ENCODE measurements around the gene C1orf74. TPM values are rescaled to one million over a fixed set of nuclear protein-coding genes. Genes with fewer than 3 reads are reported as not detected.

Gene C1orf74
- total RNA-seq, 4 donors from 2014 or later = 2.3 to 3.7 (median 2.8) TPM

DNA sequence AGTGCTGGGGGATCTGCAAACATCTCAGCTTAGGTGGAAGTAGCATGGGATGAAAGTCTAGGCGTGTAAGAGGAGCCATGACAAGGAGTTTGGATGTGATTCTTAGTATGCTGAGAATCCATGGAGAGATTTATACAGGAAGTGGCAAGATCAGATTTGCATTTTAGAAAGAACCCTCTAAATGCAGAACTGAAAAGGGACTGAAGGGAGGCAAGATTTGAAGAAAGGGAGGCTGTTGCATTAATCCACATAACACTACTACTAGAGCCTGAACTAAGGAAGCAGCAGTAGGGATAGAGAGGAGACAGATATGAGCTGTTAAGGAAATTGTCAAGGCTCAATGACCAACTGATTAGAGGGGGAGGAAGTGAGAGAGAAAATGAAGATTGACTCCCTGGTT is 9.8 kb downstream of the C1orf74 start:
- 79 to 86% methylated on average over 1 of the region's 1 CpG for WGBS, 2 donors
- intact Hi-C loops (cut with DNase I; ENCODE audit: low total_unique reads) = no loop called here
- no peak overlapping the region for H3K4me3 ChIP-seq (ENCODE audit: low read depth, poor library complexity, severe bottlenecking)
- TF ChIP-seq, protein P1, sequence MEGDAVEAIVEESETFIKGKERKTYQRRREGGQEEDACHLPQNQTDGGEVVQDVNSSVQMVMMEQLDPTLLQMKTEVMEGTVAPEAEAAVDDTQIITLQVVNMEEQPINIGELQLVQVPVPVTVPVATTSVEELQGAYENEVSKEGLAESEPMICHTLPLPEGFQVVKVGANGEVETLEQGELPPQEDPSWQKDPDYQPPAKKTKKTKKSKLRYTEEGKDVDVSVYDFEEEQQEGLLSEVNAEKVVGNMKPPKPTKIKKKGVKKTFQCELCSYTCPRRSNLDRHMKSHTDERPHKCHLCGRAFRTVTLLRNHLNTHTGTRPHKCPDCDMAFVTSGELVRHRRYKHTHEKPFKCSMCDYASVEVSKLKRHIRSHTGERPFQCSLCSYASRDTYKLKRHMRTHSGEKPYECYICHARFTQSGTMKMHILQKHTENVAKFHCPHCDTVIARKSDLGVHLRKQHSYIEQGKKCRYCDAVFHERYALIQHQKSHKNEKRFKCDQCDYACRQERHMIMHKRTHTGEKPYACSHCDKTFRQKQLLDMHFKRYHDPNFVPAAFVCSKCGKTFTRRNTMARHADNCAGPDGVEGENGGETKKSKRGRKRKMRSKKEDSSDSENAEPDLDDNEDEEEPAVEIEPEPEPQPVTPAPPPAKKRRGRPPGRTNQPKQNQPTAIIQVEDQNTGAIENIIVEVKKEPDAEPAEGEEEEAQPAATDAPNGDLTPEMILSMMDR (IDR thresholded peaks at IDR 0.05) = no peak
- no peak for TF ChIP-seq POLR2A (IDR thresholded peaks at IDR 0.05)
- no peak for DNase-seq (ENCODE audit: low spot score in 2 of 2)

DNA sequence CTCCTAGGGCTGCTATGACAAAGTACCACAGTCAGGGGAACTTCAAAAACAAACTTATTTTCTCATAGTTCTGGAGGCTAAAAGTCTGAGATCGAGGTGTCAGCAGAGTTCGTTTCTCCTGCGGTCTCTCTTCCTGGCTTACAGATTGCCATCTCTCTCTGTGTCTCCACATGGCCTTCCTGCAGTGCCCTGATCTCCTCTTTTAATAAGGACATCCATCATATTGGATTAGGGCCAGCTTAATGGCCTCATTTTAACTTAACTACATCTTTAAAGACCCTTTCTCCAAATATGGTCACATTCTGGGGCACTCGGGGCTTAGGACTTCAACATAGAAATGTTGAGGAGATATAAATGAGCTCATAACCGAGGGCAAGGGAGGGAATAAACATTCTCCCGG is 12.2 kb downstream of the C1orf74 start:
- H3K4me3 ChIP-seq (ENCODE audit: low read depth, poor library complexity, severe bottlenecking) = no peak overlapping the region
- 43 to 53% methylated on average over 6 of the region's 6 CpGs for WGBS, 2 donors
- intact Hi-C loops (cut with DNase I; ENCODE audit: low total_unique reads) = no loop called here
- no peak for TF ChIP-seq POLR2A (IDR thresholded peaks at IDR 0.05)
- TF ChIP-seq, protein P1 (IDR thresholded peaks at IDR 0.05) = no peak
- no peak for DNase-seq (ENCODE audit: low spot score in 2 of 2)

DNA sequence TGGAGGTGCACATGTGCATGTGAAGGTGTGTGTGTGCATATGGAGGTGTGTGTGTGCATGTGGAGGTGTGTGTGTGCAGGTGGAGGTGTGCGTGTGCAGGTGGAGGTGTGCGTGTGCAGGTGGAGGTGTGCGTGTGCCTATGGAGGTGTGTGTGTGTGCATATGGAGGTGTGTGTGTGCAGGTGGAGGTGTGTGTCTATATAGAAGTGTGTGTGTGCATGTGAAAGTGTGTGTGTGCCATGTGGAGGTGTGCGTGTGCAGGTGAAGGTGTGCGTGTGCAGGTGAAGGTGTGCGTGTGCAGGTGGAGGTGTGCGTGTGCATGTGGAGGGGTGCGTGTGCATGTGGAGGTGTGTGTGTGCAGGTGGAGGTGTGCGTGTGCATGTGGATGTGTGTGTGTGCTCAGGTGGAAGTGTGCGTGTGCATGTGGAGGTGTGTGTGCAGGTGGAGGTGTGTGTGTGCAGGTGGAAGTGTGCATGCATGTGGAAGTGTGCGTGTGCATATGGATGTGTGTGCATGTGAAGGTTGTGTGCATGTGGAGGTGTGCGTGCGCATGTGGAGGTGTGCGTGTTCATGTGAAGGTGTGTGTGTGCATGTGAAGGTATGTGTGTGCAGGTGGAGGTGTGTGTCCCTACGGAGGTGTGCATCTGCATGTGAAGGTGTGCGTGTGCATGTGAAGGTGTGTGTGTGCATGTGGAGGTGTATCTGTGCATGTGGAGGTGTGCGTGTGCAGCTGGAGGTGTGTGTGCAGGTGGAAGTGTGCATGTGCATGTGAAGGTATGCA is 13.5 kb downstream of the C1orf74 start:
- DNase-seq (ENCODE audit: low spot score in 2 of 2) = no peak
- H3K4me3 ChIP-seq (ENCODE audit: low read depth, poor library complexity, severe bottlenecking) = no peak overlapping the region
- intact Hi-C loops (cut with DNase I; ENCODE audit: low total_unique reads) = no loop called here
- 92 to 93% methylated on average over 17 of the region's 17 CpGs for WGBS, 2 donors
- TF ChIP-seq, protein P1 (IDR thresholded peaks at IDR 0.05) = no peak

DNA sequence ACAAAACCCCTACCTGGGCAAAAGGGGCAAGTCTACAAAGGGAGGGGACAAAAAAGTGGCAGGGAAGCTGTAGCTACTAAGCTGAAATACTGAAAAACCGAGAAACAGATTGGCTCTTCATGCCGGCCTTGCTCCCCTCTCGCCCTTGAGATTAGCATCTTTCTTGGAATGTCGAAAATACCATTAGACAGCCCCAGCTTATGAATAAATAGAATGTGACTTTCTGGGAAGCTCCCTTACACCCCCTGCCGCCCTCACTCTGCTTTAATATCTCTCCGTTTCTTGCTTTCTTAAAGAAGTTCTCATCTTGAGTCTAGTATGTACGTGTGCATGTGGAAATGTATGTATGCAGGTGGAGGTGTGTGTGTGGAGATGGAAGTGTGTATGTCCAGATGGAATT is 14.4 kb downstream of the C1orf74 start:
- intact Hi-C loops (cut with DNase I; ENCODE audit: low total_unique reads) = no loop called here
- DNase-seq (ENCODE audit: low spot score in 2 of 2) = no peak
- H3K4me3 ChIP-seq (ENCODE audit: low read depth, poor library complexity, severe bottlenecking) = no peak overlapping the region
- WGBS, 2 donors = 68 to 70% methylated on average over 7 of the region's 7 CpGs
- no peak for TF ChIP-seq POLR2A (IDR thresholded peaks at IDR 0.05)
- TF ChIP-seq, protein P1 (IDR thresholded peaks at IDR 0.05) = no peak

DNA sequence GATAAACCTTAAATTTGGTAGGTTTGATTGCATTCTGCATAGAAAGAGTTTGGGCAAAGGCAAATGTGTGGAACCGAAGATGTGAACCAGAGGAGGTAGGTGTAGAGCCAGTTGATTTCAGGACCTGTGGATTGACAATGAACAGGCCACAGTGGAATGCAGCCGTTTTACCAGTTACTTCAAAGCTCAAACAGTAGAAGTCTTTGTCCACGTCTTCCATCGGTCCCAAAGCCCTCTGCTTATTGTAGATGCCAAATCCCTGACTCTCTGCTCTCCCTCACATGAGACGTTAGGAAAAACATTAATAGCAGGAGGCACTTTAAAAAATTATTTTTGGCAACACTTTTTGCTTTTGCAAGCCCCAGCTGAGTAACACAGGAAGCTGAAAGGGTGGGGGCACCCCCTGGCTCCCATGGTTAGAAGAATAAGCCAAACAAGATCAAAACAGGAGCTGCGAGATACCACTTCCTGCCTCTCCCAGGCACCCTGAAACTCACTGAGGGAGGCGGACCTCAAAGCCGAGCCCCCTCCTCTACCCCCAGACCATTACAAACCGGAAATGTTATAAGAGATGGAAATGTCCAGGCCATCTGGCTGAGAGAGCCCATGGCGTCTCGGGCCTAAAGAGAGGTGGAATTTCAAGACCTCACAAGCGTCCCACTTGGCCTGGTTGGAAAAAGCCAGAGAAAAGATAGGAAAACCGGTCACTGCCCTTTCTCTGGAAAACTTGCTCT is 15.0 kb downstream of the C1orf74 start:
- WGBS, 2 donors = 20 to 21% methylated on average over 13 of the region's 13 CpGs
- H3K4me3 ChIP-seq (ENCODE audit: low read depth, poor library complexity, severe bottlenecking) = no peak overlapping the region
- intact Hi-C loops (cut with DNase I; ENCODE audit: low total_unique reads) = no loop called here
- peak; percentile 59 to 93 for DNase-seq (ENCODE audit: low spot score in 2 of 2)
- TF ChIP-seq POLR2A (IDR thresholded peaks at IDR 0.05) = no peak
- TF ChIP-seq, protein P1 (IDR thresholded peaks at IDR 0.05) = no peak
